C4-2B (cell line): ENCODE measurements around the gene ITGA11.

Source experiments
- H3K27ac ChIP-seq: fragments of 450-650 bp; 2 replicates; pipeline ENCODE4 v1.5.1; 2017
- ZFX ChIP-seq: fragments of 450-650 bp; IDR thresholded peaks from 2 replicates; pipeline ENCODE4 v1.6.1; 2017
- TF ChIP-seq, protein P1 (sequence below): fragments of 450-650 bp; conservative IDR thresholded peaks from 2 replicates; pipeline ENCODE4 v1.5.1; 2017; ENCODE audit warnings: mild to moderate bottlenecking

Gene ITGA11

DNA sequence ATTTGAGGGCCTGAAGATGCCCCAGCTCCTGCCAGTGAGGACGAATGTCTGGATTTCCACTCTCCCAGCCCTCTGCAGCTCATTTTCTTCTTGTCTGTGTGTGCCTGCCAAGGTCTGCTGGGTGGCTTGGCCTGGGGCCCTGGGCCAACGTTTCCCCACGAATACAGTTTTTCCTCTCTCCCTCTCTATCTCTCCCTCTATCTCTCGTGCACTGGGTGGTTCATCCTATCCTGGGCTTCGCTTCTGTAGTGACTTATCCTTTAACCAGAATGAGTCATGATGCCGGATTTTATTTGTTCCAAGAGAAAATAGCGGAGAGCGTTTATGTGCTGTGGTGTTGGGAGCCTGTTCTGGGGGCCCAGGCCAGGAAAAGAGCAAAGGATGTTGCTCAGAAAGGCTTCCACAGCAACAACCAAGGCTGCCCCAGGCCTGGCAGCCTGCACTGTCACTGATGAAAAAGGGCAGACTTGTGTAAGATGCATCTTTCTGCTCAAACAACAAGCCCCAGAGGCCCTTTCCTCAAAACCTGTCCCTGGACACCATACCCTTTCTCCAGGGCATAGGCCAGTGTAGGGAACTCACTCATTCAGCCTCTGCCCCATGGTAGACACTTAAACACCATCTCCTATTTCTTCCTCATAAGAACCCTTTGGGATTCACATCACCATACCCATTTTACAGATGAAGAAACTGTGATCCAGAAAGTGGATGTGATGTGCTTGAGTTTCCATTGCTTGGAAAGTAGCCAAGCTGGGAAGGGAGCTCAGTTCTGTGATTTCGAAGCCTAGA is 47.3 kb downstream of the ITGA11 start:
- TF ChIP-seq, protein P1, sequence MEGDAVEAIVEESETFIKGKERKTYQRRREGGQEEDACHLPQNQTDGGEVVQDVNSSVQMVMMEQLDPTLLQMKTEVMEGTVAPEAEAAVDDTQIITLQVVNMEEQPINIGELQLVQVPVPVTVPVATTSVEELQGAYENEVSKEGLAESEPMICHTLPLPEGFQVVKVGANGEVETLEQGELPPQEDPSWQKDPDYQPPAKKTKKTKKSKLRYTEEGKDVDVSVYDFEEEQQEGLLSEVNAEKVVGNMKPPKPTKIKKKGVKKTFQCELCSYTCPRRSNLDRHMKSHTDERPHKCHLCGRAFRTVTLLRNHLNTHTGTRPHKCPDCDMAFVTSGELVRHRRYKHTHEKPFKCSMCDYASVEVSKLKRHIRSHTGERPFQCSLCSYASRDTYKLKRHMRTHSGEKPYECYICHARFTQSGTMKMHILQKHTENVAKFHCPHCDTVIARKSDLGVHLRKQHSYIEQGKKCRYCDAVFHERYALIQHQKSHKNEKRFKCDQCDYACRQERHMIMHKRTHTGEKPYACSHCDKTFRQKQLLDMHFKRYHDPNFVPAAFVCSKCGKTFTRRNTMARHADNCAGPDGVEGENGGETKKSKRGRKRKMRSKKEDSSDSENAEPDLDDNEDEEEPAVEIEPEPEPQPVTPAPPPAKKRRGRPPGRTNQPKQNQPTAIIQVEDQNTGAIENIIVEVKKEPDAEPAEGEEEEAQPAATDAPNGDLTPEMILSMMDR: no peak
- TF ChIP-seq ZFX: no peak
- no peak overlapping the region for H3K27ac ChIP-seq

DNA sequence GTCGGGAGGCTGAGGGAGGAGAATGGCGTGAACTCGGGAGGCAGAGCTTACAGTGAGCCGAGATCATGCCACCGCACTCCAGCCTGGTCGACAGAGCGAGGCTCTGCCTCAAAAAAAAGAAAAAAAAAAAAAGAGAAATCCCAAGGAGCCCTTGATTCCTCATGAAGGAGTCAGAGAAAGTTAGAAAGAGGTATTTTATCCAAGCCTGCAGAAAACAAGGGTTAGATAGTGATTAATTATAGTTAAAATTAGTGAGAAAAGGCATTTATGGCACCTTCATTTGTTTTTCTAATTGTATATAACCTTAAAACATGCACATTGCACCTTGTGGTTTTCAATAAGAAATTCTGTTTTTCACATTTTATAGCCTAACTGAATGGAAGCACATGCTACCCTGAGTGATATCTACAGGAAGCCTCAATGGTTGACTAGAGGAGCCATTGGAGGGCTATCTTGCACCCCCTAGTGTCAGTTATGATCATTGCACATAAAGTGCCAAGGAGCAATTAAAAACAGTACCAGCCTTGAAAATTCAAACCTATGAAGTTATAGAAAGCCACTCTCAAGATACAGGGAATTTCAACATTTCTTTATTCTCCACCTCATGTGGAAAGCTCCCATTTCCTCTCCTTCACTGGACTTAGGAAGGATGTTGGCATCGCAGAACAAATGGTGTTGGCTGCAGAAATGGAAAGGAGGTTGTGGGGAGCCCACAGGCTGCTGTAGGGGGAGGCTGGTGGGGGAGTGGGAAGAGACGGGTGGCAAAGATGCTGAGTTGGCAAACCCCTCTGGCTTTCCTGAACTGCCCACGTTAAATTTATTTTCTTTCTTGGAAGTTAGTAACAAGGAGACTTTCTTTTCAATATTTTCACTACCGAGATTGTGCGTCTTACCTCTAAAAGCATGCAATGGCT is 48.5 kb downstream of the ITGA11 start:
- TF ChIP-seq, protein P1: peak; percentile 92
- no peak for TF ChIP-seq ZFX
- no peak overlapping the region for H3K27ac ChIP-seq

DNA sequence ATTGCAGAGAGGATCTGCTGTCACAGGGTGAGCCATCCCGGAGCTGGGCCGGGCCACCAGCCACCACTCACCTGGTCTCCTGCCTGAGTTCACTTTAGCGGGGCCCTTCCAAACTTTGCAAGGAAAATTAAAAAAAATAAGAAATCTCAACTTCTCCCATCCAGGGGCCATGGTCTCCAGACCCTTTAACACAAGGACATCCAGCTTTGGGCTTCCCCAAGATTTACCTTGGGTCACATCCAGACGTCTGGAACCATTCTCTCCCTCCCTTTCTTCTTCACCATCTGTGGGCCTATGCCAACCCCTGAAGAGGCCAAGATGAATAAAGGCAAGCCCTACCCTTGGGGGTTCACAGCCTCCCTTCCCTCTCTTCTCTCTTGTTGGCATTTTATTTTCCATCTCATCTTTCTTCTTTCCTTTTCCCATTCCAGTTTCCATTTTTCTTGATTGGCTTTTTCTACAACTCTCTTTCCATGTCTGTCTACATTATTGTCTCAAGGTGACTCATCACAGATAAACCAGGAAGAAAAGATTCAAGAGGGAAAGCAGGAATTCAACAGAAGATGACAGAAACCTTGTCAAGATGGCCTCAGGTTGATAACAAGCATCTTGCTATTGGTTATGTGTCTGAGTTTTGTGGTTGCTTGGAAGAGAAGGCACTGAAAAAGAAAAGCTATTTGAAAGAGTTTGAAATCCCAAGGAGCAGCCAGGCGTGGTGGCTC is 49.5 kb downstream of the ITGA11 start:
- TF ChIP-seq, protein P1: no peak
- TF ChIP-seq ZFX: no peak
- no peak overlapping the region for H3K27ac ChIP-seq

DNA sequence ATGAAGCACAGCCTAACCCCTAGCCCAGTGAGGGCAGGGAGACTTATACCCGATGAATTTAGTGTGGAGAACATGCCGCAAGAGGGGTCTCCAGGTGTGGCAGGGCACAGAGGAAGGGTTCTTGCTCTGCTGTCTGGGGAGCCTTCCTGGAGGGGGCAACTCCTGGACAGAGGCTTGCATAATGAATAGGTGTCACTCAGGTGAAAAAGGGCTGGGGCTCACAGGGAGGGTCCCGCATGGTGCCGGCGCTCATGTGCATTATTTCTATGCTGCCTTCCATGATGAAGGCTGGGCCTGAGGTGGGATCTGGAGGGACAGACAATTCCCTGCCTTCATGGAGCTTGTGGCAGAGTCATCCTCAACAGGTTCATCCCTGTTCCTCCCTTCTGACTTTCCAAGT is 51.5 kb downstream of the ITGA11 start:
- H3K27ac ChIP-seq: no peak overlapping the region
- TF ChIP-seq, protein P1: no peak
- TF ChIP-seq ZFX: no peak

DNA sequence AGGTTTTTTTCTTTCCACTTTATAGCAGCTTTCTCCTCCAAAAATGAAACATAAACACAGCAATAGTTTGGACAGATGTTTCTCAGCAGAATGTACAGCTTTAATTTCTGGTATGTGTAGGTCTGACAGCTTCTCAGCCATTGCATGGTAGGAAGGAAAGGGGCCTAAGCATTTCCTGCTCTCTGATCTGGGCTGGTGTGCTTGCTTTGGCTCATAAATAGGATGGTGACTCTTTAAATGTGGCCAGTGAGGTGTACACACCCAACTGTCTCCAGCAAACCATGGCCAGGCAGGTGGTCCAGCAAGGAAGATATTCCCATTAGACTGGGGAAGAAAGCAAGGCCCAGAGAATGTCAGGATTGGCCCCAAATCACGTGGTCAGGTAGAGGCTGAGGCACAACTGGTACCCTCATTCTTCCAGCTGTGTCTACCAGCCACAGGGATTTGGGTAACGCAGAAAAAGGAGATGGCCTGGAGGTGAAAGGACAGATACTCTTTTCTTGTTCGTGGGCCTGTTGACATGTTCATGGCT is 52.1 kb downstream of the ITGA11 start:
- no peak overlapping the region for H3K27ac ChIP-seq
- TF ChIP-seq ZFX: no peak
- TF ChIP-seq, protein P1: no peak

DNA sequence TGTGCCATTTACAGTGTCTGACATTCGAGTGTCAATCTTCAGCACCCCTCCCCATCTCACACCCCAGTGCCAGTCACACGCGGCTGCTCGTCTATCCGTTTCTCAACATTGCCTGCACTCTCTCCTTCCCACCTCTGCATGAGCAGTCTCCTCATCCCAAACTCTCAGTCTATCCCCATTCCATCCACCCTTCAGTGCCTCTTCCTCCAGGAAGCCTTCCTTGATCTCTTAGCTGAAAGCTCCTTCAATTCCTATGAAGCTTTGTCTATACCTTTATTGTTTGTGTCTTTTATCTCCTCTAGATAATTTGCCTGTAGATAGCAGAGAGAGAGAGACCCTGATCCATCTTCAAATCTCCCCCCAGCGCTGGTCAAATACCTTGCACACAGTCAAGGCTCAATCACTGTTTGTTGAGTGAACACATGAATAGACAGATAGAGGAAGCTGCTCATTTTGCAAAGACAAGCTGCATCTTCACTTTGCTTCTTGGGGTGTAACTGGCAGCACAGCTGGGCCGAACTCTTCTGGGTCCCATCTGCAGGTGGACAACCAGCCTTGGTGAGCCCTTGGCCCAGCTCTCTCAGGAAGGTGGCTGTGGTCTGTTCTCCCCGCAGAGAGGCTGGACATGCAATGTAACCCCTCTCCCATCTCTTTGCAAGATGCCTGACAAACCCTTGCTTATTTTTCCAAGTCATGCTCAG is 52.8 kb downstream of the ITGA11 start:
- no peak for TF ChIP-seq ZFX
- TF ChIP-seq, protein P1: no peak
- no peak overlapping the region for H3K27ac ChIP-seq
